Gastroesophageal sphincter (tissue), 4 donors: Measurements from ENCODE around the gene TPP1. TPM values are rescaled to one million over a fixed set of nuclear protein-coding genes. Genes with fewer than 3 reads are reported as not detected.

ENCODE experiments used
- ATAC-seq: fragments of 150-250 bp; one replicate; pipeline ENCODE4 v1.9.1; 2016; ENCODE audit warnings: mild to moderate bottlenecking, moderate library complexity
- H3K27ac ChIP-seq, 4 donors: fragments of 200-600 bp; sonication (generic) in 3 of 4; 1 replicate in 3 of 4; 2 replicates in 1 of 4; pipeline ENCODE4 v1.5.1; 2016 to 2019
- H3K27me3 ChIP-seq: fragments of 200-600 bp; sonication (generic); one replicate; pipeline ENCODE4 v1.5.1; 2019
- H3K36me3 ChIP-seq, 2 donors: fragments of 200-600 bp; sonication (generic); one replicate each; pipeline ENCODE4 v1.5.1; 2019; ENCODE audit warnings: control low read depth in 1 of 2
- H3K4me1 ChIP-seq, 3 donors: fragments of 200-600 bp; sonication (generic); 1 replicate in 2 of 3; 2 replicates in 1 of 3; pipeline ENCODE4 v1.5.1; 2016 to 2019; ENCODE audit warnings: control low read depth in 2 of 3
- H3K4me3 ChIP-seq, 2 donors: fragments of 200-600 bp; sonication (generic); one replicate each; pipeline ENCODE4 v1.5.1; 2019; ENCODE audit warnings: mild to moderate bottlenecking in 1 of 2, moderate library complexity in 1 of 2
- H3K9me3 ChIP-seq, 3 donors: fragments of 200-600 bp; sonication (generic); one replicate each; pipeline ENCODE4 v1.5.1; 2017 to 2019; ENCODE audit warnings: control low read depth in 2 of 3
- CTCF ChIP-seq, 4 experiments: fragments of 200-600 bp in 2 of 4; fragments of 450-650 bp in 2 of 4; sonication (generic) in 1 of 4; IDR thresholded peaks; one replicate each; pipeline ENCODE4 v1.5.1; 2017 to 2019; ENCODE audit warnings: antibody characterized with exemption in 4 of 4, mild to moderate bottlenecking in 2 of 4, moderate library complexity in 2 of 4
- EP300 ChIP-seq: sonication (generic); formaldehyde crosslinking; IDR thresholded peaks from one replicate; pipeline ENCODE4 v1.6.1; 2017; ENCODE audit warnings: antibody characterized with exemption, mild to moderate bottlenecking
- POLR2A ChIP-seq, 2 donors: fragments of 450-650 bp; IDR thresholded peaks; one replicate each; pipeline ENCODE4 v1.6.1; 2017; ENCODE audit warnings: antibody characterized with exemption in 2 of 2, mild to moderate bottlenecking in 2 of 2, moderate library complexity in 1 of 2
- POLR2AphosphoS5 ChIP-seq: sonication (generic); formaldehyde crosslinking; IDR thresholded peaks from one replicate; pipeline ENCODE4 v1.6.1; 2017; ENCODE audit warnings: antibody characterized with exemption
- WGBS, 2 donors: methylation state at CpG; one replicate each; pipeline ENCODE4 v1.1.5; 2018; ENCODE audit warnings: low coverage in 1 of 2; 5-methylcytosine and 5-hydroxymethylcytosine counted together
- total RNA-seq, 4 donors: library from RNA; depleted of rRNA; stranded (reverse); fragments of >200 nt; gene quantifications; one replicate each; pipeline ENCODE4 v1.1.0, GENCODE V29; 2016

The TPP1 gene
- total RNA-seq, 4 donors from 2014 or later, result 67.6 to 84.4 (median 76.9) TPM

- Histone ChIP-seq H3K27me3 (no peaks in the 10 kb centered on the region), H3K9me3 (no peaks in the 10 kb centered on the region), H3K36me3 (peaks cover 0 to 86% of the 10 kb centered on the region in 2 donors), H3K4me1 (no peaks in the 10 kb centered on the region), H3K4me3 (no peak overlapping the region), H3K27ac (no peak overlapping the region)
- ATAC-seq, result no peak
- TF ChIP-seq CTCF (IDR thresholded peaks at IDR 0.05), result no peak
- TF ChIP-seq POLR2AphosphoS5, result no peak
- TF ChIP-seq POLR2A (IDR thresholded peaks at IDR 0.05), result no peak
- no peak for TF ChIP-seq EP300
- WGBS, 2 donors, result 80% methylated on average over 1 of the region's 17 CpGs; no CpG with 5 or more reads in 1 of the 2 donors
These were observed 6.7 kb upstream of the TPP1 start for GRCh38 chr11:6625832-6626420.

GRCh38 chr11:6625156-6625831 is 6.1 kb upstream of the TPP1 start:
- Histone ChIP-seq H3K27me3 (no peaks in the 10 kb centered on the region), H3K4me3 (no peak overlapping the region), H3K4me1 (peaks cover 0 to under 1% (median 0%) of the 10 kb centered on the region in 3 donors), H3K36me3 (peaks cover 0 to 80% of the 10 kb centered on the region in 2 donors), H3K27ac (no peak overlapping the region), H3K9me3 (no peaks in the 10 kb centered on the region)
- TF ChIP-seq POLR2A (IDR thresholded peaks at IDR 0.05) (no peak), EP300 (no peak), CTCF (IDR thresholded peaks at IDR 0.05) (no peak), POLR2AphosphoS5 (no peak)
- no peak for ATAC-seq
- no CpG with 5 or more reads among the region's 12 CpGs for WGBS, 2 donors

GRCh38 chr11:6623391-6624363 is 4.5 kb upstream of the TPP1 start:
- Histone ChIP-seq H3K9me3 (no peaks in the 10 kb centered on the region), H3K27me3 (no peaks in the 10 kb centered on the region), H3K27ac (no peak overlapping the region), H3K4me3 (no peak overlapping the region), H3K36me3 (peaks cover 0 to 64% of the 10 kb centered on the region in 2 donors), H3K4me1 (peaks cover 0 to 11% (median under 1%) of the 10 kb centered on the region in 3 donors)
- ATAC-seq, result no peak
- no peak for TF ChIP-seq CTCF (IDR thresholded peaks at IDR 0.05)
- no peak for TF ChIP-seq EP300
- no CpG with 5 or more reads among the region's 31 CpGs for WGBS, 2 donors

GRCh38 chr11:6622261-6623171 is 3.3 kb upstream of the TPP1 start:
- peaks cover 0 to 23% (median 12%) of the 10 kb centered on the region in 3 donors for H3K4me1 ChIP-seq
- peaks cover 0 to 52% of the 10 kb centered on the region in 2 donors for H3K36me3 ChIP-seq
- no peak for ATAC-seq
- H3K4me3 ChIP-seq, result no peak overlapping the region
- 100% methylated on average over 1 of the region's 24 CpGs; no CpG with 5 or more reads in 1 of the 2 donors for WGBS, 2 donors
- TF ChIP-seq EP300 (no peak), POLR2A (IDR thresholded peaks at IDR 0.05) (no peak), CTCF (IDR thresholded peaks at IDR 0.05) (no peak), POLR2AphosphoS5 (no peak)
- no peaks in the 10 kb centered on the region for H3K27me3 ChIP-seq
- H3K27ac ChIP-seq, result no peak overlapping the region
- H3K9me3 ChIP-seq, result no peaks in the 10 kb centered on the region
